Measurements from ENCODE around the gene PRG3.

The PRG3 gene

DNA sequence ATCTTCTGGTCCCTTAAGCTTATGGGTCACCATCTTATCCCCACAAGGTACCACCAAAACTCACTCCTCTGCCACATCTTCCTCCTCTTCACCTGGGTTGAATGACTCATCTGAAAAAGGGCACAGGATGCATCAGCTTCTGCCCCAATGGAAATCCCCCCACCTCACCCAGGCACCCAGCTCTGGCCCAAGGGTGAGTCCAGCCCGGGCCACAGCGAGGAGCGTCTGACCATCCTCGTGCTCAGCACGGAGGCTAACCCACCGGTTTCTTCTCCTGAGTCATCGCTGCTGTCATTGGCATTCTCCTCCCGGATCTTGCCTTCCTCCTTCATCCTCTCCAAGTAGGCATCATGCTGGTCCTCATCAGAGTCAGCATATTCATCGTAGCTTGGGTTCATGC lies 50.9 kb downstream of the PRG3 start:
- DNase-seq (ENCODE audit: low spot score) (no peak), ATAC-seq (ENCODE audit: low read depth) (no peak)
- TF ChIP-seq CTCF (IDR thresholded peaks at IDR 0.05; ENCODE audit: poor library complexity, severe bottlenecking) = no peak
- H3K36me3 ChIP-seq (ENCODE audit: low read depth) = peaks cover 93% of the 10 kb centered on the region
- H3K9me3 ChIP-seq (ENCODE audit: severe bottlenecking) = no peaks in the 10 kb centered on the region
- no peak overlapping the region for H3K27ac ChIP-seq (ENCODE audit: poor library complexity, severe bottlenecking)
- no peak overlapping the region for H3K4me3 ChIP-seq (ENCODE audit: severe bottlenecking)
- H3K4me1 ChIP-seq (ENCODE audit: insufficient read depth, poor library complexity, severe bottlenecking) = peaks cover 22% of the 10 kb centered on the region
- no peaks in the 10 kb centered on the region for H3K27me3 ChIP-seq (ENCODE audit: insufficient read depth, poor library complexity, severe bottlenecking)

DNA sequence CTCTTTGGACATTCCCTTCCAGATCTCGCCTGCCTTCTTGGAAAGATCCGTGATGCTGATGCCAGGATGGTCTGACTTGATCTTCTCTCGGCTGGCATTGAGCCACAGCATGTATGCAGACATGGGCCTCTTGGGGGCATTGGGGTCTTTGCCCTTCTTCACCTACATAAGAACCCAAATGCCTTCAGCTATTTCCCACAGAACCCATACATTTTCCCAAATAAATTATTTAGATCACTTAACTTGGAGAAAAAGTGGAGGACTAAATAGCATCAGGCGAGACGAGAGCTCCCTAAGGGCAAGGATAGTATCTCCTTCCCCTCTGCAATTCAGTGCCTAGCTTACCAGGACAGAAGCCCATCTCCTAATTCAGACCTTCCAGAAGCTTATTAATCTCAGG lies 53.2 kb downstream of the PRG3 start:
- no peak overlapping the region for H3K27ac ChIP-seq (ENCODE audit: poor library complexity, severe bottlenecking)

More for the DNA sequence above, 53.2 kb downstream of the PRG3 start:
- TF ChIP-seq CTCF (IDR thresholded peaks at IDR 0.05; ENCODE audit: poor library complexity, severe bottlenecking) = no peak
- ATAC-seq (ENCODE audit: low read depth) (no peak), DNase-seq (ENCODE audit: low spot score) (no peak)
- Histone ChIP-seq H3K4me1 (ENCODE audit: insufficient read depth, poor library complexity, severe bottlenecking) (peaks cover 18% of the 10 kb centered on the region), H3K4me3 (ENCODE audit: severe bottlenecking) (no peak overlapping the region), H3K27me3 (ENCODE audit: insufficient read depth, poor library complexity, severe bottlenecking) (no peaks in the 10 kb centered on the region), H3K9me3 (ENCODE audit: severe bottlenecking) (no peaks in the 10 kb centered on the region), H3K36me3 (ENCODE audit: low read depth) (peaks cover 70% of the 10 kb centered on the region)

All from RWPE2 (cell line).